Measurements from ENCODE around the gene IDH1. TPM values are rescaled to one million over a fixed set of nuclear protein-coding genes. Genes with fewer than 3 reads are reported as not detected.

The IDH1 gene
- total and polyA plus RNA-seq, 2 of the 13 experiments (the other 11 are each of a cell fraction or from before 2014, with no cell fraction given), result 312 to 1,077 TPM

- no peak for TF ChIP-seq PBX2 (CRISPR knock-in tag; IDR thresholded peaks at IDR 0.05)
- TF ChIP-seq KMT2B (CRISPR knock-in tag; IDR thresholded peaks at IDR 0.05), result no peak
- TF ChIP-seq ZNF547 (CRISPR knock-in tag; IDR thresholded peaks at IDR 0.05), result no peak
- no peak for TF ChIP-seq JDP2 (CRISPR knock-in tag; IDR thresholded peaks at IDR 0.05; ENCODE audit: borderline replicate concordance)
- no peak for TF ChIP-seq FOXO1 (CRISPR knock-in tag; IDR thresholded peaks at IDR 0.05)
- TF ChIP-seq CERS6 (CRISPR knock-in tag; IDR thresholded peaks at IDR 0.05), result no peak
- no peak for TF ChIP-seq PRDM10 (CRISPR knock-in tag; IDR thresholded peaks at IDR 0.05; ENCODE audit: low read depth)
- TF ChIP-seq MEIS2 (CRISPR knock-in tag; IDR thresholded peaks at IDR 0.05), result no peak
- TF ChIP-seq ZNF569 (CRISPR knock-in tag; IDR thresholded peaks at IDR 0.05; ENCODE audit: borderline replicate concordance), result no peak
- TF ChIP-seq TCF7 (IDR thresholded peaks at IDR 0.05; ENCODE audit: low read depth), result no peak; the same call in 1 of the 2 replicates
- TF ChIP-seq CBX2 (IDR thresholded peaks at IDR 0.05; ENCODE audit: low read depth, low read length), result no peak
- no peak for TF ChIP-seq CBX2 (CRISPR knock-in tag; IDR thresholded peaks at IDR 0.05; ENCODE audit: low read depth)
- TF ChIP-seq ZNF10 (CRISPR knock-in tag; IDR thresholded peaks at IDR 0.05; ENCODE audit: borderline replicate concordance, low read depth), result no peak
- TF ChIP-seq RXRB (CRISPR knock-in tag; IDR thresholded peaks at IDR 0.05; ENCODE audit: borderline replicate concordance), result no peak
- TF ChIP-seq MTF2 (CRISPR knock-in tag; IDR thresholded peaks at IDR 0.05; ENCODE audit: borderline replicate concordance), result no peak
- TF ChIP-seq SMYD3 (CRISPR knock-in tag; IDR thresholded peaks at IDR 0.05), result no peak; the same call in 1 of the 2 replicates
- TF ChIP-seq ZNF468 (CRISPR knock-in tag; IDR thresholded peaks at IDR 0.05), result no peak
- no peak for TF ChIP-seq BCL3 (CRISPR knock-in tag; IDR thresholded peaks at IDR 0.05)
- TF ChIP-seq ZNF713 (CRISPR knock-in tag; IDR thresholded peaks at IDR 0.05), result no peak
- TF ChIP-seq ZFP36L2 (CRISPR knock-in tag; IDR thresholded peaks at IDR 0.05), result no peak
- TF ChIP-seq ZMAT3 (CRISPR knock-in tag; conservative IDR thresholded peaks at IDR 0.05), result no peak; the same call in 1 of the 2 replicates
- TF ChIP-seq ZBTB14 (CRISPR knock-in tag; IDR thresholded peaks at IDR 0.05), result no peak
- no peak for TF ChIP-seq ATF3 (CRISPR knock-in tag; IDR thresholded peaks at IDR 0.05)
Measured at GRCh38 chr2:208253600-208254117, 1.2 kb downstream of the IDH1 start (continued).
